K562 (cell line): ENCODE measurements around the gene TMEM72. TPM values are rescaled to one million over a fixed set of nuclear protein-coding genes. Genes with fewer than 3 reads are reported as not detected.

Source experiments
- ARID1B ChIP-seq: fragments of 450-650 bp; IDR thresholded peaks from 2 replicates; pipeline ENCODE4 v1.6.1; 2016; ENCODE audit warnings: antibody characterized with exemption, mild to moderate bottlenecking, inconsistent platforms
- FUS ChIP-seq: fragments of 200-400 bp; formaldehyde crosslinking; optimal IDR thresholded peaks from 2 replicates; pipeline ENCODE3; 2017; ENCODE audit warnings: low read depth, low read length
- HNRNPLL ChIP-seq: fragments of 200-400 bp; formaldehyde crosslinking; IDR thresholded peaks from 2 replicates; pipeline ENCODE4 v1.6.1; 2017; ENCODE audit warnings: low read length, low read depth, mild to moderate bottlenecking; ENCODE audit not compliant: poor library complexity, severe bottlenecking
- L3MBTL2 ChIP-seq: fragments of 450-650 bp; IDR thresholded peaks from 2 replicates; pipeline ENCODE4 v1.6.1; 2016; ENCODE audit warnings: mild to moderate bottlenecking, moderate library complexity
- MAZ ChIP-seq, 2 experiments: fragments of 450-650 bp in 1 of 2; sonication (generic) in 1 of 2; formaldehyde crosslinking; IDR thresholded peaks in 1 of 2; conservative IDR thresholded peaks in 1 of 2; 2 replicates each; pipeline versions ENCODE4 v1.4.0 to v1.5.0; 2020; ENCODE audit warnings: mild to moderate bottlenecking in 1 of 2, missing genetic modification reagents in 1 of 2
- MXI1 ChIP-seq: IDR thresholded peaks from 2 replicates; pipeline ENCODE4 v1.6.1; 2011; ENCODE audit warnings: low read depth, mild to moderate bottlenecking, improper control_type of control experiment, low read length
- NCOA2 ChIP-seq, 2 experiments: fragments of 450-650 bp; IDR thresholded peaks; 2 replicates each; pipeline ENCODE4 v1.6.1; 2018; ENCODE audit warnings: mild to moderate bottlenecking in 2 of 2, moderate library complexity in 1 of 2; ENCODE audit not compliant: partially characterized antibody in 2 of 2
- NFYB ChIP-seq: IDR thresholded peaks from 2 replicates; pipeline ENCODE4 v1.6.1; 2011; ENCODE audit warnings: mild to moderate bottlenecking, moderate library complexity; ENCODE audit not compliant: insufficient read length; ENCODE audit errors: extremely low read depth
- POLR2H ChIP-seq: IDR thresholded peaks from 2 replicates; pipeline ENCODE4 v1.6.1; 2016; ENCODE audit warnings: missing genetic modification characterization, low read depth, mild to moderate bottlenecking, control low read depth, missing compliant biosample characterization, moderate library complexity
- PTRF ChIP-seq: fragments of 450-650 bp; IDR thresholded peaks from 2 replicates; pipeline ENCODE4 v1.6.1; 2016; ENCODE audit warnings: mild to moderate bottlenecking, missing genetic modification characterization, missing compliant biosample characterization
- RHOXF2B ChIP-seq: fragments of 250-450 bp; sonication (Bioruptor Pico); conservative IDR thresholded peaks from 2 replicates; pipeline ENCODE4 v1.5.1; 2021
- SMARCE1 ChIP-seq: fragments of 450-650 bp; IDR thresholded peaks from 2 replicates; pipeline ENCODE4 v1.7.1; 2016; ENCODE audit warnings: mild to moderate bottlenecking
- TCF3 ChIP-seq: sonication (generic); formaldehyde crosslinking; IDR thresholded peaks from 2 replicates; pipeline ENCODE4 v1.4.0; 2020; ENCODE audit warnings: mild to moderate bottlenecking, missing genetic modification reagents
- ZNF184 ChIP-seq: sonication (generic); formaldehyde crosslinking; IDR thresholded peaks from 2 replicates; pipeline ENCODE4 v1.5.0; 2020; ENCODE audit warnings: missing genetic modification reagents
- ZNF431 ChIP-seq: sonication (generic); formaldehyde crosslinking; IDR thresholded peaks from 2 replicates; pipeline ENCODE4 v1.8.0; 2022; ENCODE audit warnings: mild to moderate bottlenecking, missing genetic modification reagents
- polyA plus RNA-seq, 8 experiments: library from polyadenylated mRNA; depleted of rRNA in 4 of 8; stranded (reverse) in 5 of 8; unstranded in 3 of 8; fragments of >200 nt; fragmentation: Nextera tagmentation in 2 of 8; fragmentation: Illumina TruSeq in 1 of 8; extraction: Ambion mirVana in 2 of 8; extraction: Trizol in 1 of 8; gene quantifications; 2 replicates each; pipeline versions ENCODE4 v1.2.1 to v1.2.3, GENCODE V29; 2011 to 2014; ENCODE audit warnings: inconsistent platforms in 1 of 8, missing spikeins in 1 of 8
- total RNA-seq, 7 experiments: library from RNA; depleted of rRNA in 6 of 7; stranded (reverse); fragments of >200 nt in 6 of 7; fragmentation: Illumina TruSeq in 2 of 7; extraction: Trizol in 2 of 7; gene quantifications; 2 replicates each; pipeline versions ENCODE4 v1.2.1 to v1.2.3, GENCODE V29; 2011 to 2021; ENCODE audit warnings: low replicate concordance in 1 of 7
- TF ChIP-seq, protein P1 (sequence below): fragments of 250-450 bp; sonication (Bioruptor Pico); IDR thresholded peaks from 2 replicates; pipeline ENCODE4 v1.4.0; 2020; ENCODE audit warnings: mild to moderate bottlenecking, moderate library complexity, borderline replicate concordance
- TF ChIP-seq, protein P2 (sequence below): sonication (generic); formaldehyde crosslinking; IDR thresholded peaks from 2 replicates; pipeline ENCODE4 v1.8.0; 2022; ENCODE audit warnings: missing genetic modification reagents, mild to moderate bottlenecking, borderline replicate concordance
- TF ChIP-seq, protein P3 (sequence below): sonication (generic); formaldehyde crosslinking; IDR thresholded peaks from 2 replicates; pipeline ENCODE4 v1.8.0; 2022; ENCODE audit warnings: mild to moderate bottlenecking, missing genetic modification reagents
- TF ChIP-seq, protein P4 (sequence below): fragments of 450-650 bp; IDR thresholded peaks from 2 replicates; pipeline ENCODE4 v1.6.1; 2016; ENCODE audit warnings: missing biosample characterization, missing genetic modification characterization
- TF ChIP-seq, protein P5 (sequence below): sonication (generic); formaldehyde crosslinking; IDR thresholded peaks from 2 replicates; pipeline ENCODE4 v1.8.1; 2023; ENCODE audit warnings: mild to moderate bottlenecking, missing genetic modification reagents

The TMEM72 gene
- total and polyA plus RNA-seq, 9 of the 15 experiments (the other 6 are each of a cell fraction or from before 2014, with no cell fraction given) = not detected

DNA sequence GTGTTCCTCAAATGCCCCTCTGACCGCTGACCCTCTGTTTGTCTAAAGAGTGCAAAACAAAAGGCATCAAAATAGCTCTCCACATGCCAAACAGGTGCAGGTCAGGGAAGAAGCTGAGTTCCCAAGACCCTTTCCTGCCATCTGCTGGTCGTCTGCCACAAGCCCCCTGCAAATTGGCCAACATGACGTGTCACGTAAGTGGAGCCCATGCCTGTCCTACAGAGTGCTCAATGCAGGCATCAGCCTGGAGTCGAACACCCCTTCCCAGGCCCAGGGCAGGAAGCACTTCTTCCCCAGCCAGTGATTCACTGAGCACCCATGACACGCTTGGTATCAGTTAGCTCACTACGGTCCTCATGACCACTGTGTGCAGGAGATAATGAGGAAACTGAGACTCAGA, 14.1 kb downstream of the TMEM72 start (continued):
- TF ChIP-seq, protein P1, sequence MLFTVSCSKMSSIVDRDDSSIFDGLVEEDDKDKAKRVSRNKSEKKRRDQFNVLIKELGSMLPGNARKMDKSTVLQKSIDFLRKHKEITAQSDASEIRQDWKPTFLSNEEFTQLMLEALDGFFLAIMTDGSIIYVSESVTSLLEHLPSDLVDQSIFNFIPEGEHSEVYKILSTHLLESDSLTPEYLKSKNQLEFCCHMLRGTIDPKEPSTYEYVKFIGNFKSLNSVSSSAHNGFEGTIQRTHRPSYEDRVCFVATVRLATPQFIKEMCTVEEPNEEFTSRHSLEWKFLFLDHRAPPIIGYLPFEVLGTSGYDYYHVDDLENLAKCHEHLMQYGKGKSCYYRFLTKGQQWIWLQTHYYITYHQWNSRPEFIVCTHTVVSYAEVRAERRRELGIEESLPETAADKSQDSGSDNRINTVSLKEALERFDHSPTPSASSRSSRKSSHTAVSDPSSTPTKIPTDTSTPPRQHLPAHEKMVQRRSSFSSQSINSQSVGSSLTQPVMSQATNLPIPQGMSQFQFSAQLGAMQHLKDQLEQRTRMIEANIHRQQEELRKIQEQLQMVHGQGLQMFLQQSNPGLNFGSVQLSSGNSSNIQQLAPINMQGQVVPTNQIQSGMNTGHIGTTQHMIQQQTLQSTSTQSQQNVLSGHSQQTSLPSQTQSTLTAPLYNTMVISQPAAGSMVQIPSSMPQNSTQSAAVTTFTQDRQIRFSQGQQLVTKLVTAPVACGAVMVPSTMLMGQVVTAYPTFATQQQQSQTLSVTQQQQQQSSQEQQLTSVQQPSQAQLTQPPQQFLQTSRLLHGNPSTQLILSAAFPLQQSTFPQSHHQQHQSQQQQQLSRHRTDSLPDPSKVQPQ (CRISPR knock-in tag) = no peak
- TF ChIP-seq ZNF431 (CRISPR knock-in tag) (no peak), PTRF (tag) (no peak), POLR2H (tag) (no peak), NCOA2 (IDR thresholded peaks at IDR 0.05; ENCODE audit: partially characterized antibody in 2 of 2) (no peak), ARID1B (peak; percentile 47; the same call in 1 of the 2 replicates), NFYB (no peak), FUS (no peak), RHOXF2B (CRISPR knock-in tag) (no peak), SMARCE1 (no peak), ZNF184 (CRISPR knock-in tag) (no peak), MAZ (CRISPR knock-in tag; conservative IDR thresholded peaks at IDR 0.05 in 1 of 2, IDR thresholded peaks at IDR 0.05 in 1 of 2) (no peak), MXI1 (no peak), L3MBTL2 (peak; percentile 72), TCF3 (CRISPR knock-in tag) (peak; percentile 32), HNRNPLL (no peak)
- TF ChIP-seq, protein P2, sequence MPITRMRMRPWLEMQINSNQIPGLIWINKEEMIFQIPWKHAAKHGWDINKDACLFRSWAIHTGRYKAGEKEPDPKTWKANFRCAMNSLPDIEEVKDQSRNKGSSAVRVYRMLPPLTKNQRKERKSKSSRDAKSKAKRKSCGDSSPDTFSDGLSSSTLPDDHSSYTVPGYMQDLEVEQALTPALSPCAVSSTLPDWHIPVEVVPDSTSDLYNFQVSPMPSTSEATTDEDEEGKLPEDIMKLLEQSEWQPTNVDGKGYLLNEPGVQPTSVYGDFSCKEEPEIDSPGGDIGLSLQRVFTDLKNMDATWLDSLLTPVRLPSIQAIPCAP (CRISPR knock-in tag) = no peak
- TF ChIP-seq, protein P3, sequence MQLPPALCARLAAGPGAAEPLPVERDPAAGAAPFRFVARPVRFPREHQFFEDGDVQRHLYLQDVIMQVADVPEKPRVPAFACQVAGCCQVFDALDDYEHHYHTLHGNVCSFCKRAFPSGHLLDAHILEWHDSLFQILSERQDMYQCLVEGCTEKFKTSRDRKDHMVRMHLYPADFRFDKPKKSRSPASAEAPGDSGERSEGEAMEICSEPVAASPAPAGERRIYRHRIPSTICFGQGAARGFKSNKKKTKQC = no peak
- TF ChIP-seq, protein P4, sequence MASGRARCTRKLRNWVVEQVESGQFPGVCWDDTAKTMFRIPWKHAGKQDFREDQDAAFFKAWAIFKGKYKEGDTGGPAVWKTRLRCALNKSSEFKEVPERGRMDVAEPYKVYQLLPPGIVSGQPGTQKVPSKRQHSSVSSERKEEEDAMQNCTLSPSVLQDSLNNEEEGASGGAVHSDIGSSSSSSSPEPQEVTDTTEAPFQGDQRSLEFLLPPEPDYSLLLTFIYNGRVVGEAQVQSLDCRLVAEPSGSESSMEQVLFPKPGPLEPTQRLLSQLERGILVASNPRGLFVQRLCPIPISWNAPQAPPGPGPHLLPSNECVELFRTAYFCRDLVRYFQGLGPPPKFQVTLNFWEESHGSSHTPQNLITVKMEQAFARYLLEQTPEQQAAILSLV (tag) = no peak
- TF ChIP-seq, protein P5, sequence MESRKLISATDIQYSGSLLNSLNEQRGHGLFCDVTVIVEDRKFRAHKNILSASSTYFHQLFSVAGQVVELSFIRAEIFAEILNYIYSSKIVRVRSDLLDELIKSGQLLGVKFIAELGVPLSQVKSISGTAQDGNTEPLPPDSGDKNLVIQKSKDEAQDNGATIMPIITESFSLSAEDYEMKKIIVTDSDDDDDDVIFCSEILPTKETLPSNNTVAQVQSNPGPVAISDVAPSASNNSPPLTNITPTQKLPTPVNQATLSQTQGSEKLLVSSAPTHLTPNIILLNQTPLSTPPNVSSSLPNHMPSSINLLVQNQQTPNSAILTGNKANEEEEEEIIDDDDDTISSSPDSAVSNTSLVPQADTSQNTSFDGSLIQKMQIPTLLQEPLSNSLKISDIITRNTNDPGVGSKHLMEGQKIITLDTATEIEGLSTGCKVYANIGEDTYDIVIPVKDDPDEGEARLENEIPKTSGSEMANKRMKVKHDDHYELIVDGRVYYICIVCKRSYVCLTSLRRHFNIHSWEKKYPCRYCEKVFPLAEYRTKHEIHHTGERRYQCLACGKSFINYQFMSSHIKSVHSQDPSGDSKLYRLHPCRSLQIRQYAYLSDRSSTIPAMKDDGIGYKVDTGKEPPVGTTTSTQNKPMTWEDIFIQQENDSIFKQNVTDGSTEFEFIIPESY (CRISPR knock-in tag) = no peak
